HUES64 (cell line): ENCODE measurements around the gene CRY2.

Experiments used
- H3K27ac ChIP-seq: 2 replicates; pipeline ENCODE4 v1.7.0; 2013; ENCODE audit warnings: low read depth, low read length, inconsistent platforms
- H3K27me3 ChIP-seq: 2 replicates; pipeline ENCODE4 v1.6.1; 2013; ENCODE audit warnings: mild to moderate bottlenecking, low read length; ENCODE audit not compliant: insufficient read depth
- H3K36me3 ChIP-seq: 2 replicates; pipeline ENCODE4 v1.6.1; 2013; ENCODE audit warnings: mild to moderate bottlenecking, low read length; ENCODE audit not compliant: insufficient read depth
- H3K4me1 ChIP-seq: 2 replicates; pipeline ENCODE4 v1.6.1; 2013; ENCODE audit warnings: mild to moderate bottlenecking, low read length, moderate library complexity; ENCODE audit not compliant: insufficient read depth
- H3K4me3 ChIP-seq: 2 replicates; pipeline ENCODE4 v1.5.1; 2013; ENCODE audit warnings: mild to moderate bottlenecking, low read length, moderate library complexity
- H3K9ac ChIP-seq: 2 replicates; pipeline ENCODE4 v1.6.1; 2013; ENCODE audit warnings: mild to moderate bottlenecking, low read depth, low read length
- H3K9me3 ChIP-seq: 2 replicates; pipeline ENCODE4 v1.6.1; 2013; ENCODE audit warnings: low read depth, low read length; ENCODE audit not compliant: insufficient read depth
- WGBS: fragments of 150-250, 120-280 bp; methylation state at CpG from one replicate; pipeline ENCODE4 v1.1.7; 2013; ENCODE audit warnings: missing lambda C conversion rate; 5-methylcytosine and 5-hydroxymethylcytosine counted together

Gene CRY2

GRCh38 chr11:45852712-45853101, 5.4 kb downstream of the CRY2 start:
- H3K9me3 ChIP-seq: no peaks in the 10 kb centered on the region
- peaks cover 3% of the 10 kb centered on the region; the same call in 1 of the 2 replicates for H3K27me3 ChIP-seq
- H3K4me1 ChIP-seq: peaks cover 35% of the 10 kb centered on the region
- WGBS: 16% methylated on average over 1 of the region's 1 CpG
- no peak overlapping the region for H3K9ac ChIP-seq
- H3K27ac ChIP-seq: no peak overlapping the region
- H3K36me3 ChIP-seq: 0 out of 2 replicates have a peak, but pooled peaks cover 5% of the 10 kb centered on the region
- no peak overlapping the region for H3K4me3 ChIP-seq

- Histone ChIP-seq H3K36me3 (0 out of 2 replicates have a peak, but pooled peaks cover 5% of the 10 kb centered on the region), H3K4me1 (peaks cover 34% of the 10 kb centered on the region), H3K9ac (no peak overlapping the region), H3K27me3 (peaks cover 3% of the 10 kb centered on the region; the same call in 1 of the 2 replicates), H3K9me3 (no peaks in the 10 kb centered on the region), H3K27ac (no peak overlapping the region), H3K4me3 (no peak overlapping the region)
- 85% methylated on average over 7 of the region's 7 CpGs for WGBS
Measured at GRCh38 chr11:45853332-45854219, 6.3 kb downstream of the CRY2 start.

GRCh38 chr11:45855308-45855707, 8.0 kb downstream of the CRY2 start:
- H3K27me3 ChIP-seq: no peaks in the 10 kb centered on the region

GRCh38 chr11:45856044-45856468, 8.8 kb downstream of the CRY2 start:
- peaks cover 37% of the 10 kb centered on the region for H3K4me1 ChIP-seq
- no peak overlapping the region for H3K4me3 ChIP-seq
- H3K36me3 ChIP-seq: peaks cover 15% of the 10 kb centered on the region
- H3K9me3 ChIP-seq: no peaks in the 10 kb centered on the region
- H3K27ac ChIP-seq: no peak overlapping the region
- H3K27me3 ChIP-seq: no peaks in the 10 kb centered on the region
- no peak overlapping the region for H3K9ac ChIP-seq
- 93% methylated on average over 6 of the region's 6 CpGs for WGBS

More at GRCh38 chr11:45855308-45855707, 8.0 kb downstream of the CRY2 start:
- no peak overlapping the region for H3K4me3 ChIP-seq
- peak overlapping the region; percentile 7; the same call in 1 of the 2 replicates for H3K27ac ChIP-seq
- 60% methylated on average over 5 of the region's 5 CpGs for WGBS
- no peaks in the 10 kb centered on the region for H3K9me3 ChIP-seq
- H3K4me1 ChIP-seq: peaks cover 37% of the 10 kb centered on the region
- peaks cover 8% of the 10 kb centered on the region; the same call in 1 of the 2 replicates for H3K36me3 ChIP-seq
- no peak overlapping the region for H3K9ac ChIP-seq

GRCh38 chr11:45857961-45858474, 10.7 kb downstream of the CRY2 start:
- Histone ChIP-seq H3K36me3 (peaks cover 33% of the 10 kb centered on the region), H3K4me3 (no peak overlapping the region), H3K27ac (no peak overlapping the region), H3K9ac (no peak overlapping the region), H3K9me3 (no peaks in the 10 kb centered on the region), H3K27me3 (no peaks in the 10 kb centered on the region), H3K4me1 (peaks cover 27% of the 10 kb centered on the region)
- WGBS: 82% methylated on average over 2 of the region's 2 CpGs

- WGBS: 85% methylated on average over 5 of the region's 5 CpGs
- Histone ChIP-seq H3K27ac (no peak overlapping the region), H3K9ac (no peak overlapping the region), H3K4me3 (no peak overlapping the region), H3K36me3 (peaks cover 42% of the 10 kb centered on the region), H3K4me1 (peaks cover 18% of the 10 kb centered on the region), H3K27me3 (no peaks in the 10 kb centered on the region), H3K9me3 (no peaks in the 10 kb centered on the region)
Measured at GRCh38 chr11:45858751-45859398, 11.6 kb downstream of the CRY2 start.

- no peak overlapping the region for H3K27ac ChIP-seq
- no peak overlapping the region for H3K9ac ChIP-seq
- H3K36me3 ChIP-seq: peaks cover 47% of the 10 kb centered on the region
- H3K4me3 ChIP-seq: no peak overlapping the region
- 41% methylated on average over 12 of the region's 12 CpGs for WGBS
- H3K4me1 ChIP-seq: peaks cover 16% of the 10 kb centered on the region
- H3K27me3 ChIP-seq: no peaks in the 10 kb centered on the region
- H3K9me3 ChIP-seq: no peaks in the 10 kb centered on the region
Measured at GRCh38 chr11:45859661-45860140, 12.4 kb downstream of the CRY2 start.

GRCh38 chr11:45860348-45860747, 13.1 kb downstream of the CRY2 start:
- no peaks in the 10 kb centered on the region for H3K27me3 ChIP-seq
- H3K9me3 ChIP-seq: no peaks in the 10 kb centered on the region
- H3K4me1 ChIP-seq: peaks cover 10% of the 10 kb centered on the region; the same call in 1 of the 2 replicates
- 97% methylated on average over 5 of the region's 5 CpGs for WGBS
- H3K36me3 ChIP-seq: peaks cover 47% of the 10 kb centered on the region
- no peak overlapping the region for H3K27ac ChIP-seq
- no peak overlapping the region for H3K4me3 ChIP-seq
- H3K9ac ChIP-seq: no peak overlapping the region

- Histone ChIP-seq H3K9me3 (no peaks in the 10 kb centered on the region), H3K27me3 (no peaks in the 10 kb centered on the region), H3K36me3 (peaks cover 47% of the 10 kb centered on the region), H3K4me3 (no peak overlapping the region), H3K27ac (no peak overlapping the region), H3K4me1 (peaks cover 9% of the 10 kb centered on the region; the same call in 1 of the 2 replicates), H3K9ac (no peak overlapping the region)
- WGBS: 93% methylated on average over 10 of the region's 10 CpGs
Measured at GRCh38 chr11:45860764-45861510, 13.7 kb downstream of the CRY2 start.

- H3K4me1 ChIP-seq: no peaks in the 10 kb centered on the region
- H3K36me3 ChIP-seq: peaks cover 57% of the 10 kb centered on the region
- no peaks in the 10 kb centered on the region for H3K27me3 ChIP-seq
- no peaks in the 10 kb centered on the region for H3K9me3 ChIP-seq
- no peak overlapping the region for H3K9ac ChIP-seq
- H3K4me3 ChIP-seq: no peak overlapping the region
- H3K27ac ChIP-seq: no peak overlapping the region
Measured at GRCh38 chr11:45864041-45864440, 16.8 kb downstream of the CRY2 start.
